Measurements from ENCODE around the gene PPP1R14D. TPM values are rescaled to one million over a fixed set of nuclear protein-coding genes. Genes with fewer than 3 reads are reported as not detected.

The PPP1R14D gene
- total and polyA plus RNA-seq, 2 experiments from 2014 or later: not detected

GRCh38 chr15:40775007-40775406 lies 53.5 kb downstream of the PPP1R14D start:
- H3K9me2 ChIP-seq (ENCODE audit: insufficient read depth): no peaks in the 10 kb centered on the region
- H3K9ac ChIP-seq: no peak overlapping the region
- no peaks in the 10 kb centered on the region for H3F3A ChIP-seq (ENCODE audit: insufficient read depth)
- no peak overlapping the region for H3K27ac ChIP-seq
- H3K9me3 ChIP-seq (ENCODE audit: low read depth): no peaks in the 10 kb centered on the region
- TF ChIP-seq EZH2phosphoT487 (IDR thresholded peaks at IDR 0.05; ENCODE audit: insufficient read depth, low read depth): no peak
- TF ChIP-seq EZH2 (IDR thresholded peaks at IDR 0.05; ENCODE audit: insufficient read depth, poor library complexity, severe bottlenecking): no peak
- in situ Hi-C loops (cut with MboI): no loop called here
- H3K4me3 ChIP-seq: no peak overlapping the region
- H4K20me1 ChIP-seq (ENCODE audit: insufficient read depth): no peaks in the 10 kb centered on the region
- H3K36me3 ChIP-seq (ENCODE audit: low read depth): peaks cover 21% of the 10 kb centered on the region; the same call in 1 of the 2 replicates
- WGBS, 2 experiments (ENCODE audit: low coverage in 1 of 2, low lambda C conversion rate in 2 of 2, missing lambda C conversion rate in 2 of 2): 87 to 89% methylated on average over 10 of the region's 10 CpGs
- peaks cover 12% of the 10 kb centered on the region for H3K4me1 ChIP-seq (ENCODE audit: insufficient read depth)
- no peaks in the 10 kb centered on the region for H3K27me3 ChIP-seq (replicated peaks; ENCODE audit: insufficient read depth)
- DNase-seq: no peak
- no peak overlapping the region for H2AFZ ChIP-seq
- H3K79me2 ChIP-seq (ENCODE audit: insufficient read depth): no peaks in the 10 kb centered on the region
- H3K4me2 ChIP-seq (ENCODE audit: unreplicated experiment): no peak overlapping the region

GRCh38 chr15:40773902-40774301 lies 54.6 kb downstream of the PPP1R14D start:
- H3F3A ChIP-seq (ENCODE audit: insufficient read depth): no peaks in the 10 kb centered on the region

GRCh38 chr15:40773496-40773895 lies 55.0 kb downstream of the PPP1R14D start:
- Histone ChIP-seq H3K27me3 (replicated peaks; ENCODE audit: insufficient read depth) (no peaks in the 10 kb centered on the region), H3K4me3 (no peak overlapping the region), H3K4me2 (ENCODE audit: unreplicated experiment) (no peak overlapping the region), H3K27ac (no peak overlapping the region), H3K9me2 (ENCODE audit: insufficient read depth) (no peaks in the 10 kb centered on the region), H3K9ac (no peak overlapping the region), H3K36me3 (ENCODE audit: low read depth) (peaks cover 10% of the 10 kb centered on the region; the same call in 1 of the 2 replicates), H2AFZ (no peak overlapping the region), H3K4me1 (ENCODE audit: insufficient read depth) (peaks cover 12% of the 10 kb centered on the region), H3F3A (ENCODE audit: insufficient read depth) (no peaks in the 10 kb centered on the region), H4K20me1 (ENCODE audit: insufficient read depth) (no peaks in the 10 kb centered on the region), H3K9me3 (ENCODE audit: low read depth) (no peaks in the 10 kb centered on the region), H3K79me2 (ENCODE audit: insufficient read depth) (no peaks in the 10 kb centered on the region)
- no peak for TF ChIP-seq EZH2 (IDR thresholded peaks at IDR 0.05; ENCODE audit: insufficient read depth, poor library complexity, severe bottlenecking)
- TF ChIP-seq EZH2phosphoT487 (IDR thresholded peaks at IDR 0.05; ENCODE audit: insufficient read depth, low read depth): no peak
- WGBS, 2 experiments (ENCODE audit: low coverage in 1 of 2, low lambda C conversion rate in 2 of 2, missing lambda C conversion rate in 2 of 2): 94 to 98% methylated on average over 8 of the region's 8 CpGs
- in situ Hi-C loops (cut with MboI): no loop called here
- no peak for DNase-seq

More at GRCh38 chr15:40773902-40774301, 54.6 kb downstream of the PPP1R14D start:
- in situ Hi-C loops (cut with MboI): no loop called here
- Histone ChIP-seq H3K4me1 (ENCODE audit: insufficient read depth) (peaks cover 12% of the 10 kb centered on the region), H3K4me3 (no peak overlapping the region), H2AFZ (no peak overlapping the region), H3K9me3 (ENCODE audit: low read depth) (no peaks in the 10 kb centered on the region), H4K20me1 (ENCODE audit: insufficient read depth) (no peaks in the 10 kb centered on the region), H3K27ac (no peak overlapping the region), H3K4me2 (ENCODE audit: unreplicated experiment) (no peak overlapping the region), H3K27me3 (replicated peaks; ENCODE audit: insufficient read depth) (no peaks in the 10 kb centered on the region), H3K9ac (no peak overlapping the region), H3K36me3 (ENCODE audit: low read depth) (peaks cover 14% of the 10 kb centered on the region; the same call in 1 of the 2 replicates), H3K79me2 (ENCODE audit: insufficient read depth) (no peaks in the 10 kb centered on the region), H3K9me2 (ENCODE audit: insufficient read depth) (no peaks in the 10 kb centered on the region)
- TF ChIP-seq EZH2 (IDR thresholded peaks at IDR 0.05; ENCODE audit: insufficient read depth, poor library complexity, severe bottlenecking): no peak
- no peak for TF ChIP-seq EZH2phosphoT487 (IDR thresholded peaks at IDR 0.05; ENCODE audit: insufficient read depth, low read depth)
- DNase-seq: no peak
- 95% methylated on average over 6 of the region's 6 CpGs for WGBS, 2 experiments (ENCODE audit: low coverage in 1 of 2, low lambda C conversion rate in 2 of 2, missing lambda C conversion rate in 2 of 2)

- no peak overlapping the region for H3K27ac ChIP-seq
- peaks cover 4% of the 10 kb centered on the region; the same call in 1 of the 2 replicates for H3K36me3 ChIP-seq (ENCODE audit: low read depth)
- 36 to 48% methylated on average over 12 to 13 of the region's 13 CpGs for WGBS, 2 experiments (ENCODE audit: low coverage in 1 of 2, low lambda C conversion rate in 2 of 2, missing lambda C conversion rate in 2 of 2)
- TF ChIP-seq EZH2 (IDR thresholded peaks at IDR 0.05; ENCODE audit: insufficient read depth, poor library complexity, severe bottlenecking): no peak
- no peak for TF ChIP-seq EZH2phosphoT487 (IDR thresholded peaks at IDR 0.05; ENCODE audit: insufficient read depth, low read depth)
- no peaks in the 10 kb centered on the region for H3K9me2 ChIP-seq (ENCODE audit: insufficient read depth)
- H4K20me1 ChIP-seq (ENCODE audit: insufficient read depth): no peaks in the 10 kb centered on the region
- H3K4me2 ChIP-seq (ENCODE audit: unreplicated experiment): no peak overlapping the region
- no peak overlapping the region for H3K9ac ChIP-seq
- H3K27me3 ChIP-seq (replicated peaks; ENCODE audit: insufficient read depth): no peaks in the 10 kb centered on the region
- peaks cover 9% of the 10 kb centered on the region for H3K4me1 ChIP-seq (ENCODE audit: insufficient read depth)
- in situ Hi-C loops (cut with MboI): no loop called here
- H3F3A ChIP-seq (ENCODE audit: insufficient read depth): no peaks in the 10 kb centered on the region
- H2AFZ ChIP-seq: no peak overlapping the region
- no peaks in the 10 kb centered on the region for H3K79me2 ChIP-seq (ENCODE audit: insufficient read depth)
- no peaks in the 10 kb centered on the region for H3K9me3 ChIP-seq (ENCODE audit: low read depth)
- no peak overlapping the region for H3K4me3 ChIP-seq
- DNase-seq: no peak
These were observed 56.5 kb downstream of the PPP1R14D start for GRCh38 chr15:40772014-40772413.

- H3F3A ChIP-seq (ENCODE audit: insufficient read depth): peaks cover 4% of the 10 kb centered on the region; the same call in 1 of the 2 replicates
- H3K9me3 ChIP-seq (ENCODE audit: low read depth): no peaks in the 10 kb centered on the region
- no peaks in the 10 kb centered on the region for H3K27me3 ChIP-seq (replicated peaks; ENCODE audit: insufficient read depth)
- TF ChIP-seq EZH2phosphoT487 (IDR thresholded peaks at IDR 0.05; ENCODE audit: insufficient read depth, low read depth) (no peak), EZH2 (IDR thresholded peaks at IDR 0.05; ENCODE audit: insufficient read depth, poor library complexity, severe bottlenecking) (no peak)
- H3K9ac ChIP-seq: no peak overlapping the region
- DNase-seq: no peak
- in situ Hi-C loops (cut with MboI): no loop called here
- H3K79me2 ChIP-seq (ENCODE audit: insufficient read depth): no peaks in the 10 kb centered on the region
- H2AFZ ChIP-seq: no peak overlapping the region
- no peak overlapping the region for H3K4me2 ChIP-seq (ENCODE audit: unreplicated experiment)
- H4K20me1 ChIP-seq (ENCODE audit: insufficient read depth): no peaks in the 10 kb centered on the region
- H3K27ac ChIP-seq: no peak overlapping the region
- no peaks in the 10 kb centered on the region for H3K9me2 ChIP-seq (ENCODE audit: insufficient read depth)
- peaks cover 7% of the 10 kb centered on the region for H3K4me1 ChIP-seq (ENCODE audit: insufficient read depth)
- peaks cover 4% of the 10 kb centered on the region; the same call in 1 of the 2 replicates for H3K36me3 ChIP-seq (ENCODE audit: low read depth)
- H3K4me3 ChIP-seq: no peak overlapping the region
- WGBS, 2 experiments (ENCODE audit: low coverage in 1 of 2, low lambda C conversion rate in 2 of 2, missing lambda C conversion rate in 2 of 2): 87 to 92% methylated on average over 5 of the region's 5 CpGs
These were observed 57.3 kb downstream of the PPP1R14D start for GRCh38 chr15:40771242-40771641.

Measured in GM23248 (cell line).